Measurements from ENCODE around the gene SIX3. TPM values are rescaled to one million over a fixed set of nuclear protein-coding genes. Genes with fewer than 3 reads are reported as not detected.

Gene SIX3
- total RNA-seq, 4 donors from 2014 or later = not detected

GRCh38 chr2:44930274-44931197, 11.0 kb upstream of the SIX3 start:
- Histone ChIP-seq H3K36me3 (no peaks in the 10 kb centered on the region), H3K9me3 (no peaks in the 10 kb centered on the region), H3K4me3 (no peak overlapping the region), H3K4me1 (peaks cover 0 to 22% of the 10 kb centered on the region in 2 donors), H3K27me3 (peaks cover 10 to 84% of the 10 kb centered on the region in 2 donors), H3K27ac (no peak overlapping the region)
- no peak for DNase-seq
- intact Hi-C loops (cut with DNase I; ENCODE audit: low total_unique reads) = no loop called here
- TF ChIP-seq POLR2A (IDR thresholded peaks at IDR 0.05) (no peak), CTCF (IDR thresholded peaks at IDR 0.05) (no peak)

- H3K4me1 ChIP-seq = peaks cover 0 to 22% of the 10 kb centered on the region in 2 donors
- peaks cover 10 to 82% of the 10 kb centered on the region in 2 donors for H3K27me3 ChIP-seq
These were observed 10.2 kb upstream of the SIX3 start for GRCh38 chr2:44931198-44931780.

GRCh38 chr2:44932079-44932478, 9.4 kb upstream of the SIX3 start:
- Histone ChIP-seq H3K9me3 (no peaks in the 10 kb centered on the region), H3K27me3 (peaks cover 6 to 82% of the 10 kb centered on the region in 2 donors), H3K4me1 (peaks cover 0 to 22% of the 10 kb centered on the region in 2 donors), H3K27ac (no peak overlapping the region), H3K4me3 (no peak overlapping the region), H3K36me3 (no peaks in the 10 kb centered on the region)
- DNase-seq = no peak
- no peak for TF ChIP-seq CTCF (IDR thresholded peaks at IDR 0.05)
- TF ChIP-seq POLR2A (IDR thresholded peaks at IDR 0.05) = no peak
- intact Hi-C loops (cut with DNase I; ENCODE audit: low total_unique reads) = no loop called here

More at GRCh38 chr2:44931198-44931780, 10.2 kb upstream of the SIX3 start:
- Histone ChIP-seq H3K36me3 (no peaks in the 10 kb centered on the region), H3K27ac (no peak overlapping the region), H3K4me3 (no peak overlapping the region), H3K9me3 (no peaks in the 10 kb centered on the region)
- DNase-seq = no peak
- intact Hi-C loops (cut with DNase I; ENCODE audit: low total_unique reads) = no loop called here
- TF ChIP-seq CTCF (IDR thresholded peaks at IDR 0.05) (no peak), POLR2A (IDR thresholded peaks at IDR 0.05) (no peak)

GRCh38 chr2:44932564-44933392, 8.7 kb upstream of the SIX3 start:
- TF ChIP-seq CTCF (IDR thresholded peaks at IDR 0.05) (no peak), POLR2A (IDR thresholded peaks at IDR 0.05) (no peak)
- no peaks in the 10 kb centered on the region for H3K9me3 ChIP-seq
- intact Hi-C loops (cut with DNase I; ENCODE audit: low total_unique reads) = no loop called here
- no peaks in the 10 kb centered on the region for H3K36me3 ChIP-seq
- no peak overlapping the region for H3K4me3 ChIP-seq
- peaks cover 7 to 82% of the 10 kb centered on the region in 2 donors for H3K27me3 ChIP-seq
- H3K27ac ChIP-seq = no peak overlapping the region
- H3K4me1 ChIP-seq = peaks cover 0 to 26% of the 10 kb centered on the region in 2 donors
- no peak for DNase-seq
